HUES64 (cell line): Measurements from ENCODE around the gene CAPN1.

ENCODE experiments used
- H3K27ac ChIP-seq: 2 replicates; pipeline ENCODE4 v1.7.0; 2013; ENCODE audit warnings: low read depth, low read length, inconsistent platforms
- H3K27me3 ChIP-seq: 2 replicates; pipeline ENCODE4 v1.6.1; 2013; ENCODE audit warnings: mild to moderate bottlenecking, low read length; ENCODE audit not compliant: insufficient read depth
- H3K36me3 ChIP-seq: 2 replicates; pipeline ENCODE4 v1.6.1; 2013; ENCODE audit warnings: mild to moderate bottlenecking, low read length; ENCODE audit not compliant: insufficient read depth
- H3K4me1 ChIP-seq: 2 replicates; pipeline ENCODE4 v1.6.1; 2013; ENCODE audit warnings: mild to moderate bottlenecking, low read length, moderate library complexity; ENCODE audit not compliant: insufficient read depth
- H3K4me3 ChIP-seq: 2 replicates; pipeline ENCODE4 v1.5.1; 2013; ENCODE audit warnings: mild to moderate bottlenecking, low read length, moderate library complexity
- H3K9ac ChIP-seq: 2 replicates; pipeline ENCODE4 v1.6.1; 2013; ENCODE audit warnings: mild to moderate bottlenecking, low read depth, low read length
- H3K9me3 ChIP-seq: 2 replicates; pipeline ENCODE4 v1.6.1; 2013; ENCODE audit warnings: low read depth, low read length; ENCODE audit not compliant: insufficient read depth
- WGBS: fragments of 150-250, 120-280 bp; methylation state at CpG from one replicate; pipeline ENCODE4 v1.1.7; 2013; ENCODE audit warnings: missing lambda C conversion rate; 5-methylcytosine and 5-hydroxymethylcytosine counted together

CAPN1 gene

DNA sequence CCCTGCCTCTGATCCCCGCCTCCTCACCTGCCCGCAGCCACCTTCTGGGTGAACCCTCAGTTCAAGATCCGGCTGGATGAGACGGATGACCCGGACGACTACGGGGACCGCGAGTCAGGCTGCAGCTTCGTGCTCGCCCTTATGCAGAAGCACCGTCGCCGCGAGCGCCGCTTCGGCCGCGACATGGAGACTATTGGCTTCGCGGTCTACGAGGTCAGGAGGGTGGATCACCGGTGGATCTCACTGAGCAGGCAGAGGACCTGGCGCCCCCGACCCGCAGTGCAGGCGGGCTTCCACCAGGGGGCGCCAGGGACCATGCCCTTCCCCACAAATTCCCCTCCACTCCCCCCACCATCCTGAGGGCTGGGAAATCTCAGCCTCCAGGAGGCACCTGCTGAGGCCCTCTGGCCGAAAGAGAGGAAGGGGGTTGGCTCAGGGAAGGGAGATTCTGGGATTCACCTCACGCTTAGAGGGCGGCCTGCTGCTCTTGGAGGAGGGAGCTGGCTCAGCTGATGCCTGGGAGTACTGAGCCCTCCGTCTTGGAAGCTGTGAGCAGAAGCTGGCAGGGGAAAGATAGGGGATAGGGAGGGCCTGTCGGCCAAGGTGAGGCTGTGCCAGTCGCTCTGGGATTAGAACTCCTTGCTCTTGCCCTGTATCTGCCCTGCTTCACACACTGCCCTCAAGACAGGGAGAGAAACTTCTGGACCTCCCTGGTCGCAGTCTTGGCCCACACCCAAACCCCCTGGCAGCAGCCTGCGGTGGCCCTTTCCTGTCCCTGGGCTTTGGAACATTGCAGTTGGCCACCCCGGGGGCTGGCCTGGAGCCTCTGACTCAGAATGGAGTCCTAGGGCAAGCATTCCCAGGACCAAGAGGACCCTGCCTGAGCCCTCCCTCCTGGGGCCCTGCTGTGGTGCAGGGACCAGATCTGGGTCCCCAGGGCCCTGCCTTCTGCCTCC lies 23.2 kb downstream of the CAPN1 start:
- Histone ChIP-seq H3K4me1 (peaks cover 9% of the 10 kb centered on the region; the same call in 1 of the 2 replicates), H3K4me3 (0 out of 2 replicates have a peak overlapping the region, but pooled peaks have one; percentile 18), H3K36me3 (peaks cover 61% of the 10 kb centered on the region), H3K27ac (no peak overlapping the region), H3K27me3 (no peaks in the 10 kb centered on the region), H3K9me3 (no peaks in the 10 kb centered on the region), H3K9ac (no peak overlapping the region)
- 45% methylated on average over 38 of the region's 38 CpGs for WGBS

DNA sequence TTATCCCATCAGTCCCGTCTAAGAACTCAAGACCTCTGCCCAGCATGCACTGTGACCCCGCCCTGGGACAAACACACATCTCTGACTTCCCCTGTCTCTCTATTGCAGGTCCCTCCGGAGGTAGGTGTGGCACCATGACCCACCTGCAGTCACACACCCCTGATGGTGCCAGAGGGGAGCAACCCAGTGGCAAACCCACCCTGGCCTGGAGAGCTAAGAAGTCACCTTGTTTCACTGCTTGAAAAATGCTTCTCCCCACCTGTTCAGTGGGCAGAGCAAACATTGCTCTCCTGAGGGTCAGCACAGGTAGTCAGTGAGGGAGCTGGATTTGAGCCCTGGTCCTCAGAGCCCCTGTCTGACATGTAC lies 23.9 kb downstream of the CAPN1 start:
- H3K27ac ChIP-seq, result no peak overlapping the region
- H3K9ac ChIP-seq, result no peak overlapping the region
- no peaks in the 10 kb centered on the region for H3K9me3 ChIP-seq
- peaks cover 9% of the 10 kb centered on the region; the same call in 1 of the 2 replicates for H3K4me1 ChIP-seq
- no peak overlapping the region for H3K4me3 ChIP-seq
- WGBS, result 90% methylated on average over 3 of the region's 3 CpGs
- H3K27me3 ChIP-seq, result no peaks in the 10 kb centered on the region
- H3K36me3 ChIP-seq, result peaks cover 61% of the 10 kb centered on the region

GRCh38 chr11:65206441-65206841 lies 24.7 kb downstream of the CAPN1 start:
- Histone ChIP-seq H3K9ac (no peak overlapping the region), H3K4me1 (peaks cover 9% of the 10 kb centered on the region; the same call in 1 of the 2 replicates), H3K27ac (no peak overlapping the region), H3K9me3 (no peaks in the 10 kb centered on the region), H3K36me3 (peaks cover 65% of the 10 kb centered on the region), H3K4me3 (no peak overlapping the region), H3K27me3 (no peaks in the 10 kb centered on the region)
- WGBS, result 95% methylated on average over 17 of the region's 17 CpGs

GRCh38 chr11:65206901-65207300 lies 25.2 kb downstream of the CAPN1 start:
- peaks cover 10% of the 10 kb centered on the region; the same call in 1 of the 2 replicates for H3K4me1 ChIP-seq
- no peak overlapping the region for H3K27ac ChIP-seq
- H3K9me3 ChIP-seq, result no peaks in the 10 kb centered on the region
- 93% methylated on average over 7 of the region's 7 CpGs for WGBS
- no peaks in the 10 kb centered on the region for H3K27me3 ChIP-seq
- H3K9ac ChIP-seq, result no peak overlapping the region
- peaks cover 67% of the 10 kb centered on the region for H3K36me3 ChIP-seq
- no peak overlapping the region for H3K4me3 ChIP-seq

DNA sequence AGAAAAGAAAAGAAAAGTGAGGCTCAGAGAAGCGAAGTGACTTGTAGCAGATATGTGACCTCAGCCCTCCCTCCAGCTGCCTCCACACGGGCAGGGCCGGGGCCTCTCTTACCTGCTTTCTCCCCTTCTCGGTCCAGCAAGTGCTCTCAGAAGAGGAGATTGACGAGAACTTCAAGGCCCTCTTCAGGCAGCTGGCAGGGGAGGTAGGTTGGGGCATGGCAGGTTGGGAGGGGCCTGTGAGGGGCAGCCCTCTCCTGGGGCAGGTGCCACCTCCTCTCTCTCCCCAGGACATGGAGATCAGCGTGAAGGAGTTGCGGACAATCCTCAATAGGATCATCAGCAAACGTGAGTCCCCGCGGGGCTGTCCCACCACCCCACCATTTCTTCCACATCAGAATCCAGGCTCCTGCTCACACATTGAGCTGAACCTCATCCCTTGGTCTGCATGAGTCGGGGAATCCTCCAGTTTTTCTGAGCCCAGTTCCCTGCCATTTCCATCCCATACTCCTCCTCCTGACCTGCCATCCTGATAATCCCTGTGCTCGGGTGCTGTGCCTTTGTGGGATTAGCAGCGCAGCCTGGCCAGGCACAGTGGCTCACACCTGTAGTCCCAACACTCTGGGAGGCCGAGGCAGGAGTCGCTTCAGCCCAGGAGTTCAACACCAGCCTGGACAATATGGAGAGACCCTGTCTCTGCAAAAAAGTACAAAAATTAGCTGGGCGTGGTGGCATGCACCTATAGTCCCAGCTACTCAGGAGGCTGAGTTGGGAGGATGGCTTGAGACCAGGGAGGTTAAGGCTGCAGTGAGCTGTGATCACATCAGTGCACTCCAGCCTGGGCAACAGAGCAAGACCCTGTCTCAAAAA lies 26.4 kb downstream of the CAPN1 start:
- Histone ChIP-seq H3K9ac (no peak overlapping the region), H3K4me1 (peaks cover 22% of the 10 kb centered on the region), H3K27me3 (no peaks in the 10 kb centered on the region), H3K27ac (no peak overlapping the region), H3K9me3 (no peaks in the 10 kb centered on the region), H3K4me3 (no peak overlapping the region), H3K36me3 (peaks cover 66% of the 10 kb centered on the region)
- 93% methylated on average over 16 of the region's 16 CpGs for WGBS

GRCh38 chr11:65208785-65209710 lies 27.3 kb downstream of the CAPN1 start:
- Histone ChIP-seq H3K27me3 (no peaks in the 10 kb centered on the region), H3K36me3 (peaks cover 63% of the 10 kb centered on the region)

DNA sequence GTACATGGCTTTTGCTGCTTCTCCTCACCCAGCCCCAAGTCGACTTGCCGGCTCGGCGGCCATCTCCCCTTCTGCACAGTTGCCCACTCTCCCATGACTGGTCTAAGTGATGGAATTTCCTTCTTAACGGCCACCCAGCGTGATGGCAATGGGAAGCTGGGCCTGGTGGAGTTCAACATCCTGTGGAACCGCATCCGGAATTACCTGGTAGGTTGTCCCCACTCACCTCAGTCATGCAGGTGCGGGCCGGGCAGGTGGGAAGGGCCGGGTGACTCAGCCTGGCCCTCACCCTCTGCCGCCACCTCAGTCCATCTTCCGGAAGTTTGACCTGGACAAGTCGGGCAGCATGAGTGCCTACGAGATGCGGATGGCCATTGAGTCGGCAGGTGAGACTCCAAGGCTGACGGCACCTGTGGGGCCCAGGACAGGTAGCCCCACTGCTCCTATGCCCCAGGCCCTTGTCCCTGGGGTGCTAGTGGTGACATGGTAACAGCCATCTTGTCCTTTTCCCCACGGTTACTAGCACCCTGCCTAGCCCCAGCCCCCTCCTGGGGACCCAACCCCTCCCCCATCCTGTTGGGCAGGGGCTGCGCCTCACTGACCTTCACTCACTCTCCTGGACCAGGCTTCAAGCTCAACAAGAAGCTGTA lies 28.1 kb downstream of the CAPN1 start:
- peaks cover 63% of the 10 kb centered on the region for H3K36me3 ChIP-seq
- peaks cover 29% of the 10 kb centered on the region for H3K4me1 ChIP-seq

More at GRCh38 chr11:65208785-65209710, 27.3 kb downstream of the CAPN1 start:
- no peak overlapping the region for H3K4me3 ChIP-seq
- no peaks in the 10 kb centered on the region for H3K9me3 ChIP-seq
- no peak overlapping the region for H3K9ac ChIP-seq
- H3K27ac ChIP-seq, result no peak overlapping the region
- peaks cover 30% of the 10 kb centered on the region for H3K4me1 ChIP-seq
- WGBS, result 94% methylated on average over 13 of the region's 13 CpGs

GRCh38 chr11:65210361-65210731 lies 28.6 kb downstream of the CAPN1 start:
- H3K9me3 ChIP-seq, result no peaks in the 10 kb centered on the region
- H3K4me1 ChIP-seq, result peaks cover 25% of the 10 kb centered on the region
- H3K27ac ChIP-seq, result no peak overlapping the region
- H3K4me3 ChIP-seq, result no peak overlapping the region
- 94% methylated on average over 14 of the region's 14 CpGs for WGBS
- no peaks in the 10 kb centered on the region for H3K27me3 ChIP-seq
- H3K36me3 ChIP-seq, result peaks cover 58% of the 10 kb centered on the region
- H3K9ac ChIP-seq, result no peak overlapping the region

More for the DNA sequence above, 28.1 kb downstream of the CAPN1 start:
- Histone ChIP-seq H3K4me3 (no peak overlapping the region), H3K27me3 (no peaks in the 10 kb centered on the region), H3K27ac (no peak overlapping the region), H3K9ac (no peak overlapping the region), H3K9me3 (no peaks in the 10 kb centered on the region)
- 95% methylated on average over 20 of the region's 20 CpGs for WGBS

- WGBS, result 93% methylated on average over 4 of the region's 4 CpGs
- H3K4me3 ChIP-seq, result no peak overlapping the region
- H3K27me3 ChIP-seq, result no peaks in the 10 kb centered on the region
- peaks cover 25% of the 10 kb centered on the region for H3K4me1 ChIP-seq
- no peak overlapping the region for H3K9ac ChIP-seq
- no peaks in the 10 kb centered on the region for H3K9me3 ChIP-seq
- H3K27ac ChIP-seq, result no peak overlapping the region
- peaks cover 54% of the 10 kb centered on the region for H3K36me3 ChIP-seq
These were observed 29.0 kb downstream of the CAPN1 start for GRCh38 chr11:65210748-65211147.
